Bronchial epithelial cell (primary cell): Measurements from ENCODE around the gene RLN3. TPM values are rescaled to one million over a fixed set of nuclear protein-coding genes. Genes with fewer than 3 reads are reported as not detected.

ENCODE experiments used
- DNase-seq: peaks from one replicate; pipeline ENCODE4 v3.0.0-alpha.2; 2010; ENCODE audit warnings: low read depth
- FAIRE-seq: peaks from 2 replicates; lab custom pipeline; 2011; peaks lifted over from hg19 to GRCh38; lab: Jason Lieb, UNC
- H3K27me3 ChIP-seq: 2 replicates; pipeline ENCODE4 v1.5.1; 2011; ENCODE audit warnings: low read length; ENCODE audit not compliant: control insufficient read depth, insufficient read depth
- H3K36me3 ChIP-seq: 2 replicates; pipeline ENCODE4 v1.5.1; 2011; ENCODE audit warnings: low read length; ENCODE audit not compliant: control insufficient read depth, insufficient read depth
- H3K4me3 ChIP-seq: 2 replicates; pipeline ENCODE4 v1.5.1; 2011; ENCODE audit warnings: mild to moderate bottlenecking, low read depth, low read length, control low read depth
- total RNA-seq: library from RNA; depleted of rRNA; stranded (reverse); fragments of >200 nt; gene quantifications from 2 replicates; pipeline ENCODE4 v1.2.1, GENCODE V29; 2014
- TF ChIP-seq, protein P1 (sequence below): IDR thresholded peaks from 2 replicates; pipeline ENCODE4 v1.5.1; 2011; ENCODE audit warnings: mild to moderate bottlenecking, moderate library complexity, low read length, control low read depth, inconsistent platforms; ENCODE audit not compliant: insufficient read depth, severe bottlenecking

RLN3 gene
- total RNA-seq, 1 donor from 2014 or later, result not detected

DNA sequence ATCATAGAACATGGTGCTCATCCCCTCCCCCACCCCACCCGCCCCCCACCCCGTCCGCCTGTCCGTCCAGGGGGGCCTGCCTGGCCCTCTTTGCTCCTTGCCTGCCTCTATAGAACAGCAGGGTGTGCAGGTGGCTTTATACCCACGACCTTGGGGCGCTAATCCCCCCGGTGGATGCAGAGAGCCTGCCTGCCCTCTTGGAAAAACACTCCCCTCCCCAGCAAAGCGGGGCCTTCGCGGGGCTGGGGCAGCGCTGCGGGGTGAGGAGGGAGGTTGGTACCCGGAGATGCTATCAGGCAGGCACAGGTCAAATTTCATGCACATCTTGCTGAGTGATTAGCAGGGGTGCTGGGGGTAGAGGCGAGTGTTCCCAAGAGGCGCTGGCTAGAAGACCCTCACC is 43.8 kb upstream of the RLN3 start:
- Histone ChIP-seq H3K27me3 (no peaks in the 10 kb centered on the region), H3K4me3 (no peak overlapping the region), H3K36me3 (peaks cover 4% of the 10 kb centered on the region)
- FAIRE-seq, result no peak
- TF ChIP-seq, protein P1, sequence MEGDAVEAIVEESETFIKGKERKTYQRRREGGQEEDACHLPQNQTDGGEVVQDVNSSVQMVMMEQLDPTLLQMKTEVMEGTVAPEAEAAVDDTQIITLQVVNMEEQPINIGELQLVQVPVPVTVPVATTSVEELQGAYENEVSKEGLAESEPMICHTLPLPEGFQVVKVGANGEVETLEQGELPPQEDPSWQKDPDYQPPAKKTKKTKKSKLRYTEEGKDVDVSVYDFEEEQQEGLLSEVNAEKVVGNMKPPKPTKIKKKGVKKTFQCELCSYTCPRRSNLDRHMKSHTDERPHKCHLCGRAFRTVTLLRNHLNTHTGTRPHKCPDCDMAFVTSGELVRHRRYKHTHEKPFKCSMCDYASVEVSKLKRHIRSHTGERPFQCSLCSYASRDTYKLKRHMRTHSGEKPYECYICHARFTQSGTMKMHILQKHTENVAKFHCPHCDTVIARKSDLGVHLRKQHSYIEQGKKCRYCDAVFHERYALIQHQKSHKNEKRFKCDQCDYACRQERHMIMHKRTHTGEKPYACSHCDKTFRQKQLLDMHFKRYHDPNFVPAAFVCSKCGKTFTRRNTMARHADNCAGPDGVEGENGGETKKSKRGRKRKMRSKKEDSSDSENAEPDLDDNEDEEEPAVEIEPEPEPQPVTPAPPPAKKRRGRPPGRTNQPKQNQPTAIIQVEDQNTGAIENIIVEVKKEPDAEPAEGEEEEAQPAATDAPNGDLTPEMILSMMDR, result no peak
- no peak for DNase-seq

DNA sequence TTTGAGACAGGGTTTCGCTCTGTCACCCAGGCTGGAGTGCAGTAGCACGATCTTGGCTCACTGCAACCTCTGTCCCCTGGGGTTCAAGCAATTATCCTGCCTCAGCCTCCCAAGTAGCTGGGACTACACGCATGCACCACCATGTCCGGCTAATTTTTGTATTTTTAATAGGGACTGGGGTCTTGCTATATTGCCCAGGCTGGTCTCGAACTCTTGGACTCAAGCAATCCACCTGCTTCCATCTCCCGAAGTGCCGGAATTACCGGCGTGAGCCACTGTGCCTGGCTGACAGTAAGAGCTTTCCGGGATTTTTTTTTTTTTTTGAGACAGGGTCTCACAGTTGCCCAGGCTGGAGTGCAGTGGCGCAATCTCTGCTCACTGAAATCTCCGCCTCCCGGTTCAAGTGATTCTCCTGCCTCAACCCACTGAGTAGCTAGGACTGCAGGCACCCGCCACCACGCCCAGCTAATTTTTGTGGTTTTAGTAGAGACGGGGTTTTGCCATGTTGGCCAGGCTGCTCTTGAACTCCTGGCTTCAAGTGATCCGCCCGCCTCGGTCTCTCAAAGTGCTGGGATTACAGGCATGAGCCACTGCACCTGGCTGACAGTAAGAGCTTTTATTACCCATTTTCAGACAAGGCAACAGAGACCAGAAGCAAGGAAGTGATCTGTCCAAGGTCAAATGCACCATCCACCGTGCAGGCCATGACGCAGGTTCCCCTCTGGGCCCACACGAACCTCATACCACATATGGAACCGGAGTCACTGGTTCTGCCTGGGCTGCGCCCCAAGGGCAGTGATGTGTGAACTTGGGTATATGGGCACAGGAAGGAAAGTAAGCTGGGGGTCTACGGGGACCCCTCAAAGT is 42.8 kb upstream of the RLN3 start:
- Histone ChIP-seq H3K36me3 (peaks cover 4% of the 10 kb centered on the region), H3K4me3 (no peak overlapping the region), H3K27me3 (no peaks in the 10 kb centered on the region)
- FAIRE-seq (no peak), DNase-seq (no peak)
- TF ChIP-seq, protein P1, result no peak

DNA sequence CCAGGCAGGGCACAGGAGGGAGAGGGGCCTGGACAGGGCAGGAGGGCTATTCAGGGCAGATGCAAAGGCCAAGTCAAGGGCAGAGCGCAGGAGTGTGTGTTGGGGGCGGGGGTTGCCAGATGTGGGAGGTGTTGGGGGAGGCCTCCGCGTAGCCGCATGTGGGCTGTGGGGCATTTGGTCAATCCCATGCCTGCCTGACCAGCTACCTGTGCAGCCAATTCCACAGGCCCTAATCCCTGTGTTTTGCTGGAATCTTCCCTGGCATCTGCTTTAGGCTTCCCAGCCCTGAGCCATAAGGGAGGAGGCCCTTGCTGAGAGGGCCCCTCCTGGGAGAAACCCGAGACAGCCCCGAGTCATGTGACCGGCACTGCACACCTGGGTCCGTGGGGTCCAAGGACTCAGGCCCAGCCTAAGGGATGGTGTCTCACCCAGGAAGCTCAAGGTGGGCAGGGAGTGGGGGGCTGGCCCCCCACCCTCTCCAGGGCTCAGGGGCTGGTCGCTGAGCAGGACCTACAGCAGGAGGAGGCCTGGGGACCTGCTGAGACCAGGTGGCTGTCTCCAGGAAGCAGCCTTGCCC is 42.1 kb upstream of the RLN3 start:
- Histone ChIP-seq H3K4me3 (no peak overlapping the region), H3K36me3 (peaks cover 3% of the 10 kb centered on the region), H3K27me3 (no peaks in the 10 kb centered on the region)
- TF ChIP-seq, protein P1, result no peak
- FAIRE-seq (no peak), DNase-seq (no peak)

DNA sequence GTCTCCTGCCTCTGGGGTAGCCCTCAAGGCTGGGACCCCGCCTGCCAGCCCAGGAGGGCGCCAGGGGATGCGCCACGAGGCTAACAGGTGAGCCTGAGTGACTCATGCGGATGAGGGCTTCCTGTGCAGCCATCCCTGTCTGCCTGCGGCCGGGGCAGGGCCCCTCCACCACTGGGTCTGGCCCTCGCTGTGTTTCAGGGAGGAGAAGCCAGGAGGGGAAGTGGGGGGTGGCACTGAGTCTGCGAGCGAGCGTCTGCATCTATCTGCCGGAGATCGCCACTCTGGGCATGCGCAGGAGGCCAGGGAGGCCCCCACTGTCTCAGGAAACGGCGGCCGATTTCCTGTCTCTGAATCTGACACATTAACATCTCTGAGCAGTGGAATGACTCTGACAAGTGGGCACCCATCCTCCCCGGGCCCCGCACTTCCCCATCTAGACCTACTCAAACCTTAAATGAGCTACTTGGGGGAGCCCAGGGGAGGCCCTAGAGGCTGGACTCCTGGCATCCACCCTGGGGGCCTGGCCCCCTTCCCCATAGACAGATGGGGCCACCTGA is 41.5 kb upstream of the RLN3 start:
- no peaks in the 10 kb centered on the region for H3K27me3 ChIP-seq
- DNase-seq, result no peak
- H3K4me3 ChIP-seq, result no peak overlapping the region
- TF ChIP-seq, protein P1, result no peak
- H3K36me3 ChIP-seq, result peaks cover 5% of the 10 kb centered on the region
- no peak for FAIRE-seq

DNA sequence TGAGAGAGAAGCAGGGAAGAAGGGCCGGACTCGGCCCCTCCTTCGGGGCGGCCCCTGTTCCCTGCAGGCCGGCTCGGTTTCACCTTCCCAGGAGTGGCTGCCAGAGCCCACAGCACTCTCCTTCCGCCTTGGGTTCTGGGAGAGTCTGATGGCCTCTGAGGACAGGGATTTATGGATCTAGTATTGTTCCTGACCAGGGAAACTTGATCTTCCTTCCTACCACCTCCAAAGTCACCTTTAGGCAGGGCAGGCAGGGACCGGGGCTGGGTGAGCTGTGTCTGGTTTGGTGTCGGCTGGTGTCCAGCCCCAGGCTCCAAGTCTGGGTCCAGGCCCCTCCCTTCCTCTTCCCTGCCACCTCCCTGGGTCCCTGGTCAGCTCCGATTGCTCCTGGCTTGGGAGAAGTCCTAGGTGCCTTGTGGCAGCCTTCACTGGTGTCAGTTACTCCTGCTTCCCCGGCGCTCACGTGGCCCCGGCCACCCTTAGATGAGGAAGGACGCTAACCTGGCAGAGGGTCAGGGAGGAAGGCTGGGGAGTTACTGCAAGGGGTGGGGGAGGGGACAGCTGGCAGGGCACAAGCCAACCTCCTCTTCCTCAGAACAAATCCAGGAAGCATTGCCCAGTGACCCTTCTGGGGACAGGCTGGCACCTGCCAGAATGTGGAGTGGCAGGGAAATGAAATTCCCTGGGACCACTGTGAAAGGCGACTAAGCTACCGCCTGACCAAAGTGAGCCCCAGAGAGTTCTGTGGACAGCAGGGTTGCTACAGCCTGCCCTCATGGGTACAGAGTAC is 40.7 kb upstream of the RLN3 start:
- Histone ChIP-seq H3K36me3 (peaks cover 5% of the 10 kb centered on the region), H3K4me3 (no peak overlapping the region), H3K27me3 (no peaks in the 10 kb centered on the region)
- TF ChIP-seq, protein P1, result no peak
- DNase-seq (no peak), FAIRE-seq (no peak)
